NCI-H128 (cell line): ENCODE data around the gene PAXIP1.

Experiments
- DNase-seq: peaks from one replicate; lab custom pipeline; 2025; ENCODE audit not compliant: unreplicated experiment; lab: John Stamatoyannopoulos, UW

Gene PAXIP1

DNA sequence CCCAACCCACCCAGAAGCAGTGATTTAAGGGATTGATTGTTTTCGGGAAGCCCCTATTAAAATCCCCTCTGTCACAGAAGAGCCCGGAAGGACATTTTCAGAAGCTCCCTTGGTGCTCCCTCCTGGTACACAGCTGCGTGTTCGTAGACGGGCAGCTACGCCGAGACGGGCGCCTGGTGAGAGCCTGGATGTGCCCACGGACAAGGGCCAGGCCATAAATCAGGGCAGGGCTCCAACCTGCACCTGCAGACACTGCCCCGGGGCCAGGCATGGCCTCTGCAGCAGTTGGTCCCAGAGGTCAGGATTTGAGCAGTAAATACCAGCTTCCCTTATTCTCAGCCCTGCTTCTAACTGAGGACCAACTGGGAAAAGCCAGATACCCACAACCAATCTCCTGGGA is 106.8 kb downstream of the PAXIP1 start:
- DNase-seq, result no peak
